Peyer's patch (tissue), 4 donors: Measurements from ENCODE around the gene GPLD1.

Source experiments
- CTCF ChIP-seq, 6 experiments: fragments of 450-650 bp in 4 of 6; fragments of 200-600 bp in 2 of 6; sonication (generic) in 1 of 6; IDR thresholded peaks; one replicate each; pipeline ENCODE4 v1.5.1; 2017 to 2019; ENCODE audit warnings: antibody characterized with exemption in 6 of 6, mild to moderate bottlenecking in 3 of 6, moderate library complexity in 1 of 6
- POLR2A ChIP-seq, 2 donors: fragments of 450-650 bp; IDR thresholded peaks; one replicate each; pipeline ENCODE4 v1.5.1; 2017; ENCODE audit warnings: antibody characterized with exemption in 2 of 2, mild to moderate bottlenecking in 2 of 2, moderate library complexity in 2 of 2

GRCh38 chr6:24493945-24494820, 4.8 kb upstream of the GPLD1 start:
- TF ChIP-seq CTCF (IDR thresholded peaks at IDR 0.05): no peak
- TF ChIP-seq POLR2A (IDR thresholded peaks at IDR 0.05): no peak
